Fibroblast of skin of left quadriceps (primary cell): ENCODE results near the gene GYG1.
A peak's percentile ranks its signal among the peaks of the same experiment; 100 is the strongest.
"Not testable (repeated sequence)": the region's sequence is repeated elsewhere in the genome, so short reads cannot be mapped to it uniquely, and the experiment has no call there.

Experiments
- DNase-seq, 2 experiments: peaks; one replicate each; pipeline ENCODE4 v3.0.0-alpha.2; 2013; ENCODE audit warnings: low read depth in 2 of 2

GYG1 gene

DNA sequence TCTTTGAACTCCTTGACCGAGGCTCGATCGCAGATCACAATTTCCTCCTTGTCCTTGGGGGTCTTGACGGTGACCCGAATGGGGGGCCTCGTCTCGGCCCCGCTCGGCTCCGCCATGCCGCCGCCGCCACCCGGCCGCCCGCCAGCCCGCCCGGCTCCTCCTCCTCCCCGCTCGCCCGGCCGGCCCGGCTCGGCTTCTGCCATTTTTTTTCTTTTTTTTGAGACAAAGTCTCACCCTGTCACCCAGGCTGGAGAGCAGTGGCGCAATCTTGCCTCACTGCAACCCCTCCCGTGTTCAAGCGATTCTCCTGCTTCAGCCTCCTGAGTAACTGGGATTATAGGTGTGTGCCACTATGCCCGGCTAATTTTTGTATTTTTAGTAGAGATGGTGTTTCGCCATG is 3.8 kb upstream of the GYG1 start:
- not testable (repeated sequence) for DNase-seq

DNA sequence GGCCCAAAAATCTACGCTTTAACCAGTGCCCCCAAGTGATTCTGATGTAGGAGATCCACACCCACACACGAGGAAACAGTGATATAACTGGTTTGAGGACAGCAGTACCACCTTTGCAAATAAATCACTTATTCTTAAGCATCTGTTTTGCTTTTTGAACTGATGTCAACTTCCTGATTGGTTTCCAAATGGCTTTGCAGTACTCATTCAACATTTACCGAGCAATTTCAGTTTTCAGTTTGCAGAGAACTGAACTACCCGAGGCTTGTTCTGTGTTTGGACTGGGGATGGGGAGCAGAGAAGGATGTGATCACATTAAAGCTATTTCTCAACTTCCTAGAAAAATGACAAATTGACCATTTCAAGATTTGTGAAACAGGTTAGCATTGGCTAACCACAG is 1.1 kb upstream of the GYG1 start:
- no peak for DNase-seq

DNA sequence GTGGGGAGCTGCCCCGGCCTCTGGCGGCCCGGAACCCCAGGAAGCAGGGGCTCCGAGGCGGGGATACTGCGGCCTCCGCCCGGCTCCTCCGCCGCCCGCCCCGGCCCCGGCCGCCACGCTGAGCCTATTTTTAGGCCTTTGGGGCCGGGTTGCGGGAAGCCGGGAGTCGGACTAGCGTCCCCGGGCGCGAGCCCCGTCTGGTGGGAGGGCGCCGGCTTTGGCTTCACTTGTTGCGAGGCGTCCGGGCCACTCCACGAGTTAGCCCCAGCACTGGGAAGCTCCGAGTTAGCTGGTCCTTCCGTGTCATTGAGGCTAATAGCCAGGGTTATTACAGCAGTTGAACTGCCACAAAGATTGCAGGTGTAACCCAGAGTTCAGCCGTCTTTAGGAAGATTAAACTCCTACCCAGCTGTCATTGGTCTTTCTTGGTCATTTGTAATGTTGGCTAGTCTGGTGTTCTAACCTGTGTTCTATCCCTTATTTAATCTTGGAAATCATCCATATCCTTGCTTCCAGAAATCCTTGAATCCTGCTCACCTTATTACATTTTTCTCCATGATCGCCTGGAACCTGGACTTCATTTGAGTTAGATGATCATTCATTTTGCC is 791 bp downstream of the GYG1 start:
- no peak for DNase-seq

DNA sequence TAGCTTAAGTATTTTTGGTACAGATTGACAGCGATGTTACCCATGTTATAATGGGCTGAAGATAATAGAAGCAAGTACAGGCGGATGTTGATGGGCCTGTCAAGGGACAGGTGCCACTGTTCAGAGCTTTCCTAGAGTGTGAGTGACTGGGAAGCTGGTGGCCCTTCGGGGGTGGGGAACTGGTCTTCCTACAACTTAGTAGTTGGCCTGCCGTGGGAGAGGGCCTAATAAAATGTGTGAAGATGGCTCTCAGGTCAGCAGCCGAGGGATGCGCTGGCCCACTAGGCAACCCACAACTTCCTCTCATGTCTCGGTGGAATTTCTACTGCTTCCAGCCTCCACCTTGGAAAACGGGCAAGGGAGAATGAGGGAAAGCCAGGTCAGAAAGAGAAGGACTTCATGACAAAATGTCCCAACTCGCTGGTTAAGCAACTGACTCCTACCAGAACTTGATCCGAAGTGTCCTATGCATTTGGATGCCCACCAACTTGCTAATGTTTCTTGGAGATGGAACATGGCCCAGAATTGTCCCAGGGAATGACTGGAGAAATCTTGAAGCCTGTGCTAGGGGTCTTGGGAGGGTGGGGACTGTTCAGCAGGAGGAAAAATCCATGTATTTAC is 1.4 kb downstream of the GYG1 start:
- DNase-seq, result no peak

DNA sequence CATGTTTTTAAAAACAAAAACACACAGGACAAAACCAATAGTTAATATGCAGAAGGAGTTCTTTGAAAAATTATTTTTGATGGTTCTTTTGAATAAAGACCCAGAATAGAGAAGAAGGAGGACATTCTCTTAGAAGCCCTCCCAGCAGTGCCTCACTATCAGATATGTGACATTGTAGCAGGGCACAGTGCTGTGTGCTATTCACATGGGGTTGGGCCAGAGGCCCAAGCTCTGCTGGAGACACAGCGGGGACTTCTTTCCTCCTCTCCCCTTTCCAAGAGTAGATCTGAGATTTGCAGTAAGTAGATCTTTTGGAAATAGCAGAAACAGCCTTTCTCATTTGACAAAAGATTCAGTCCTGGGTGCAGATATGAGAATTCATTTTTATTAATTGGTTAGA is 6.3 kb downstream of the GYG1 start:
- no peak for DNase-seq

DNA sequence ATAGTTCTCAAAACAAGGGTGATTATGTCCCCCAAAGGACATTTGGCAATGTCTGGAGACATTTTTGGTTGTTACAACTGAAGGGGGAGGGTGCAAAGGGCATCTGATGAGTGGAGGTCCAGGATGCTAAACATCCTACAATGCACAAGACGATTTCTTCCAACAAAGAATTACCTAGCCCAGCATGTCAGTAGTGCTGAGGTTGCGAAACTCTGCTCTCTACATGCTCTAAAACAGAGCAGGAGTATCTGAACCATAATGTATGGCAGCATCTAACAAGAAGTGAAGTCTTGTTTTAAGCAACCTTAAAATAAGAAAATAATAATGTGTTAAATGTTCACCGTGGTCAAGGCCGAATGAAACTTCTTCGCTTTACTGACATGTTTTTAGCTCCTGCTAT is 7.0 kb downstream of the GYG1 start:
- DNase-seq, result no peak

DNA sequence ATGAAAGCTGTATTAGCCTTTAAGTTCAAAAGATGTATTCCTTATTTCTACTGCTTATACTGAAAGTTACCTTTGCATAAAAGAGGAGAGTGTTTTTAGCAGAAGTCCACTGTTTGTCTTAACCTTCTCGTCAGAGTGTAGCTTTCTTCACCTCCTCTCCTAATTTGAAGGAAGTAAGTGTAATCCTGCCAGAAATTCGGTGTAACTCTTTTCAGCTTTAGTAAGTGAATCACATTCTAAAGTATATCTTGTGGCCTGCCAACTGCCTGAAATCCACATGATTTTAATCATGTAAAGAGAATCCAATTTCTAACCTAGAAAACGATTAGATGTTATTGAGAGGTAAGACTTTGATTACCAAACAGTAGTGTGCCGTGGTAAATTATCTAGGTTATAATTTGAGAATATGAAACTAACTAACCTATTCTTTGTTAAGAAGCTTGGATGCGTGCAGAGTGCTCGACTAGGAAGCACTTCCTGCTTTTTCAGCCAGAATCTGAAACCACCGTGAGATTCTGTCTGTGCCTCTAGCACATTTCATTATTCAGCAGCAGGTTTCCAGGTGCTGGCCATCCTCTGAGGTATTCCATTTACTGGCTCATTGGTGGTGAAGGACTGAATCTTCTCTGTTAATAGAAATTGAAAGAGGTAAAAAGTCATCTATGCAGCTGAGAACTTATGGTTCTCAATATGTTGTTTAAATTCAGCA is 7.5 kb downstream of the GYG1 start:
- no peak for DNase-seq

DNA sequence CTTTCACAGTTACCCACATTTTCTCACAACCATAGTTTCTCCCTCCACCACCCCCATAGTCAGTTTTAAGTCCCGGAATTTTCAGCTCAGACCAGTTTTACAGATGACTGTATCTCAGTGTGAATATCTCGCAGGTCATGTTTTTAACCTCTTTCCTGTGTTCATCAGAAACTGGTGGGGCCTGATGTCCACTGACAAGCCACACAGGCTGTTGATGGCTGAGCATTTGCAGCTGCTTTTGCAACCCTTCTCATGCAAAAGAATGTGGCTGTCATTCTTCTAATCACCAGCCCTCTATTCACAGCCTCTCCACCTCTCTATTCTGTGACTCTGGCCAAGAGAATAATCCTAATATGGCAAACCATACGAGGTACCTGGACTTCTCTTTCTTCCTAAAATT is 8.5 kb downstream of the GYG1 start:
- DNase-seq, result no peak

DNA sequence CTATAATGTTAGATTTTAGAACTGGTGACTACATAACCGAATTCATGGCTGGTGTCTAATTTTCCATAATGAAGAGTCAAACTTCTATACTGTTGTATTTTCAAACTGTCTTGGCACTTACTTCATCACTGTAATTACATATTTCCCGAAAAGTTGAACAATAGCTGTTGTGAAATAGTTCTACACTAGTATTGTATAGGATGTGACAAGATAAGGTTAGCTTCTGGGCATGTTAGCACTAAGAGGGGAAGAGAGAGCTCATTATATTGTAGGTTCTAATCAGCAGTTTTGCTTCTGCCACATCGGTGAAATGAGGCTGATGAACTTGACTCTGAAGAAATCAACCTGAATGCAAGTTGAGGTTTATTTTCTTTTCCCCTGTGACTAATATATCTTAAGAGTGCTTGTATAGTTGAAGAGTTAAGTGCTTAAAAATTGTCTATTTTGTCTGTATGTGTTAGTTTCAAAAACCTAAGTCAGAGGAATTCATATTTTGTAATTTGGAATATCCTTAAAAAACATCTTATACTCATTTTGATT is 8.9 kb downstream of the GYG1 start:
- no peak for DNase-seq

DNA sequence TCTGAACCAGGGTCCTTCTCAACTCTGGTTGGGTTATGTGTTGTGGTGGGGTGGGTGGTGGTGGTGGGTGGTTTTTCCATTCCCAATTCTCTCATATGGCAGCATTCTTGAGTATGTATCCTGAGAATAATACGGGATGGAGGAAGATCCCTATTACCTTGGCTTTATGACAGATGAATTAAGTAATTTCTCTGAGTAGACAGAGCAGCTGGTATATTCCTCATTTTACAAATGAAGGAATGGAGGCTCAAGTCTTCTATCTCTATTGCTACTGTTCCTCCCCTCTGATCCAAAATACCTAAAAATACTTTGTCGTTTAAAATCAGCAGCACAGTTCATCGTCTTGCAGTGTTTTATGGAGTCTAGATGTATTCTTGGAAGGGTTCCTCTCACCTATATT is 10.4 kb downstream of the GYG1 start:
- no peak for DNase-seq

DNA sequence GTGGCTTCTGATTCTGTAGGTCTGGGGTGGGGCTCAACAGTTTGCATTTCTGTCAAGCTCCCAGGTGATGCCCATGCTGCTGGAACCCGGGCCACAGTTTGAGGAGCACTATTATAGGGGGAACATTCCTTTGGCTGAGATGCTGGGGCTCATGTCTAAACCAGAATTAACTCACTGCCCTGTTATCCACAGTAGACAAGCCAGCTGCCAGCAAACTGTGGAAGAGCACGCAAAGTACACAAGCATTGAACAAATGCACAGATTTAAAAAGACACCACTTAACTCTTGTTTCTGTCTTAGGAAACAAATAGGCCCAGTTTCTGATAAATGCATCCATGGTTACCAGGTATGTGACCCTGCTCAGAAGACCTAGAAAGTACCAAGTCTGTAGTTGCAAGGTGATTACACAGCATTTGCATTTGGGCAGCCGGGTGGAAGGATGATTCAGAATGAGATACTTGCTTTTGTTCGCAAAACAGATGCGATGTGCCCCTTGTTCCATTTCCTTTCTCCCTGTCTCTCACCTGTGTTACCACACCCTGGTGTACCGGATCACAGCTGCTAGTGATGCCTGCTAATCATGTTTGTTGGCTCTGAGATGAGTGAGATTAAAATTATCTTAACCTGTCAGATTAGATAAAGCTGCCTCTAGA is 12.4 kb downstream of the GYG1 start:
- no peak for DNase-seq

DNA sequence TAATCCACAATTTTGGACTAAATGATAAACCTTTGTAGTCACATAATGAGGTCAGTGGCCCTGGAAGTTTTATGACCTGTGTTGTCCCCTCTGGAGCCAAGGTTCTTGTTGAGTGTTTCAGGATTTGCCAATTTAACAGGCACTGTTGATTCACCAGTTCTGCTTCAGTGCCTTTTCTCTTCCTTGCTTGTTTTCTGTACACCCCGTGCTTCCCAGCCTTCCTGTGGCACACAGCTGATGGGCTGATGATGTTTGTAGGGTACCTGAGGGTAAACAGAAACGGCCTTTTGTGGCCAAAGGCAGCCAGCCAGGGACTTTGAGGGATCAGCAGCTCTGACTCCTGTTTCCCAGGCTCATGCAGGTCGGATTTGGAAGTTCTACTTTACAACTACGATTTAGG is 13.3 kb downstream of the GYG1 start:
- DNase-seq, result no peak

DNA sequence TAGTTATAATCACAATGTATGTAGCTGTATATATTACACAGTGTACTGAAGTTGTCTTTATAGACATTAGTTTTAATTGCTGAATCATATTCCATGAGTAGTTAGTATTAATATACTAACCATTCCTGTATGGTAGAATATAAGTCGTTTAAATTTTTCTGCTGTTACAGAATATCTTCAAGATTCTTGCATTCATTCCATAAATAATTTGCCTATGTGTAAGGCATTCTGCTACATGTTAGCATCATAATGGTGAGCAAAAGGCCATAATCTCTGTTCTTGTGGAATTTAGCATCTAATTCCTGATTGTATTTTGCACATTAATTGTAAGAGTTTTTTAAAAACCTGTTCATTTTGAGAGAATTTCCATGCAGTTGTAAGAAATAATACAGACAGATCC is 14.1 kb downstream of the GYG1 start:
- DNase-seq, result peak; percentile 55 to 59

DNA sequence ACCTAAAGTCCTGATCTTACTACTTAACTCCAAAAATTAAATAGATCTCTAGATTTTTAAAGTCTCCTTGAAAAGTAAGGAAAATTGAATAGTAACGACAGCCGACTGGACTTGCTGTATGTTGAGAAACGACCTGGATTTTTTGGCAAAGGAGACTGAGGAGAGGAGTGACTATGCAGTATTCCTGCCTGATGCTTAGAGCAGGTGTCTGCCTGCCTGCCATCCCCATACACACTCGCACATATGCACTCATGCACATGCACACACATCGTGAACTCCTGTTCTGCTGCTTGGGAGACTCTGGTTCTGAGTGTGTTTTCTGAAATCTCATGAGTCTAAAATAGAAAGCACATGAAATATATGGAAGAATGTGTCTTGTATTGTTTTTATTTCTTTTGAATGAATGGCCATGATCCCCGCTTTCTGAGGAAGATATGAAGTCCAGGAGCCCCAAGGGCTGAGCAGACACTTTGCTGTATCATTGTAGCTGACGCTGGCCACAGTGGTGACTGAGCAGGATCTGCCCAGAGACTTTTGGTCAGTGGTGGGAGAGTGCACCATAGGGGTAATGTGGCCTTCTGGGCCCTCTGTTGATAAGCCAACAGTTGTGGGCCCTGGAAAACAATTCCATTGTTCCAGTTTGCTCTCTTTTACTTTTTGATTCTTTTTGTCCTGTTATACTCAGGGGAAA is 16.4 kb downstream of the GYG1 start:
- DNase-seq, result no peak

DNA sequence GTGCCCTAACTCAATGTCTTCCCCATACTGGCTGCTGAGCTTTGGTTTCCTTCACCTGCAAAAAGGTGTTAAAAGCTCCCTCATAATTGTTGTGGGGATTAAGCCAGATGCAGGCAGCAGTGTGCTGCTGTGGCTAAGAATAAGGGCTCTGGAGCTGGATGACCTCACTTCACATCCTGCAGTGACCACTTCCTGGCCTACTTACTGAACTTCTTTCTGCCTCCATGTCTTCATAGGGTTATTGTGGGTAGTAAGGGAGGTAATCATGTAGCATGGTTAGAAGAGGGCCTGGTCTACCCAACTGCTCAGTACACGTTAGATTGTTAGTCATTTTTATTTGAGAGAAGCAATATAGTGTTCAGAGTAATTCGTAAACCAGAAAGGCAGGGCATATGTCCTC is 18.4 kb downstream of the GYG1 start:
- no peak for DNase-seq

DNA sequence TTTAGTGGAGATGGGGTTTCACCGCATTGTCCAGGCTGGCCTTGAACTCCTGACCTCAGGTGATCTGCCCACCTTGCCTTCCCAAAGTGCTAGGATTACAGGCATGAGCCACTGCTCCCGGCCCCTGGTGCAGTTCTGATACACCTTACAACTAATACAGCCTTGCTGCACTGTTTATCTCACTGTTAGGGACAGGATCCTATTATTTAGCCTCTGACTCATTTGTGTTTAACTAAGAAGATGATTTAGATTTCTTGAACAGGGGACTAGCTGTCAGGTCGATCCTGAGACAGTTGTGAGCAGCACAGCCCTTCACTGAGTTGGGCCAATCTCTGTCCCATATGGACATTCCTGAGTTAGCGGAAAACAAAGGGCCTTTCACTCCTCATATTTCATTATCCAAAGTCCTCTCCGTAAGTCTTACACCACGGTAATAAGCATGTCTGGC is 19.2 kb downstream of the GYG1 start:
- DNase-seq, result no peak

DNA sequence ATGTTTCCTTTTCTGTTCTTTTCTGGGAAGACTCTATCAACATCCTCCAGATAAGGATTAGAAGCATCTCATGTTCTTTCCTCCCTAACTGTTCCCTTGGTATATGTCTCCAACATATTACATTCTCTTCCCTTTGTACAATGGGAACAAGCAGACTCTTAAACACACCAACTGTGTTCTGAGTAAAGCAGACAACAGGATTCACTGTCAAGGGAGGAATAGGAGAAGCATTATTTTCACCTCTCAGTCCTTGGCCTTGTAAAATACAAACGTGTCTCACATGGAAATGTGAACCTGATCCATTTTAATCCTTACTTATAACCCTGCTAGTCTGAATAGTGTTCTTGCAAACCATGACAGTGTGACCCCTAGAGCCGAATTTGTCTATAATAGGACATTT is 19.6 kb downstream of the GYG1 start:
- DNase-seq, result no peak

DNA sequence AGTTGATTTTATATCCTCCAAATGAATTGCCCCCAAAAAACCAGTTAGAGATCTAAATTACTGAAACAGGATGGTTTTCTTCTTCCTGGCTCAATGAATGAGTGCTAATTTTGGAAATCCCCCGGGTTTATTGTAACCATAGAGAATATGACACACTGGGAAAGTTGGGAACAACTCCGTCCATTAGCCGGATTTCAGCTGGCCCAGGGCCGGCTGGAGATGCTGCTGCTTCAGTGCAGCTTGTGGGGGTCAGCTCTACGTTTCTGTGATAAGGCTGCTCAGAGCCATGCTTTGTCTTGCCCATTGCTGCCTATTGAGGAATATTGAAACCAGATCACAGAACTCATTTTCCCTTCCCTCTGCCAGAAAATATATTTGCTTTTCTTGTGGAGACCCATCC is 20.3 kb downstream of the GYG1 start:
- DNase-seq, result no peak

DNA sequence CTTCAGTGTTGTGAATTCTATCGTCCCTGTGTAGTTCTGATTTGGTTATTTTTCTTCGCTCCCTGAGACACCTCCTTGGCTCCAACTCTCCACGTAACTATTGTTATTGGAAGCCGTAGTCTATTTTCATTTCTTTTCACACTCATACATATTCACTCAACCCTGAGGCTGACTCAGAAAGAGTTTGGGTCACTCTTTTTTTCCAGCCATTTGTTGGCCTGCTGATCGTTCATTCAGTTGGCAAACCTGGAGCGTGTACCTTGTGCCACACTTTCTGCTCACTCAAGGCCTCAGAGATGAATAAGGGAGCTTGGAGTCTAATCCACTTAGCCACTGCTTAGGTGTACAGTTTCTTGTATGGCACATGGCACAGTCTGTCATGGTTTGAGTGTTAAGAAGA is 22.4 kb downstream of the GYG1 start:
- DNase-seq, result no peak

DNA sequence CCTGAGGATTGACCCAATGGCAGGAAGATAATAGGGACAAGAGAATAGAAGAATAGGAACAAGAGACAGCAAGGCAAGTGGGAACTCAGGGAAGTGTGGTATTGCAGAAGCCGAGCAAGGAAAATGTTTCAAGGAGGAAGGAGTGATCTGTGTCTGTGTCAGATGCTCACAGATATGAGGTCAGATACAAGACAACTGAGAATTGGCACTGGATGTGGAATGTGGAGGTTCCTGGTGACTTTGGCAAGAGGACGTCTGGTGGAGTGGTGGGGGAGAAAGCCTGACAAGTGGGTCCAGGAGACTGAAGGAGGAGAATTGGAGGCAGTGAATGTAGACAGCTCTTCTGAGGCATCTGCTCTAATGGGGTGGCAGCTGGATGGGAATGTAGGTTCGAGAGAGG is 24.1 kb downstream of the GYG1 start:
- no peak for DNase-seq

DNA sequence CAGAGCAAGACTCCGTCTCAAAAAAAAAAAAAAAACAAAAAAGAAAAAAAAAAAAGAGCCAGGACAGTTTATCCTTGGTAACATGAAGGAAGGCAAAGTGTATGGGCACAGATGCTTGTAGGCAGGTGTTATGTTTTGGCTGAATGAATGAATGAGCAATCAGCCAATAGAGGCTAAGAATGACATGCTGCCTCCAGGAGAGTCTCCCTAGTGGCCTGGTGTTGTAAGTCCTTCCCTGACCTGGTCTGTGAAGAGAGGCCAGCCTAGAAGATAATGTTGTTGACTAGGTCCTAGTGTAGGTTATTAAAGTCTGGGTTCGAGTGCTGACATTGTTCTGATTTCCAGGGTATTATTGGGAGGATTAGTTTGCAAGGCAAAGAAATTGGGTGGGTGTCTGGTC is 24.9 kb downstream of the GYG1 start:
- no peak for DNase-seq
